HEK293 (cell line): ENCODE results near the gene LSP1.

ENCODE experiments used
- CTCF ChIA-PET: fragments of 350-600 bp; formaldehyde crosslinking; extraction: SDS; loops from one replicate; lab custom pipeline; 2021; ENCODE audit warnings: antibody characterized with exemption; lab: Yijun Ruan, JAX
- POLR2A ChIA-PET: fragments of 300-600 bp; formaldehyde crosslinking; extraction: SDS; loops from one replicate; lab custom pipeline; 2020; ENCODE audit warnings: antibody characterized with exemption, inconsistent platforms; lab: Yijun Ruan, JAX
- H3K27ac ChIP-seq: fragments of 200-500 bp; sonication (Bioruptor generic); 2 replicates; pipeline ENCODE4 v1.5.1; 2014; ENCODE audit warnings: low read depth, low read length, control low read depth, inconsistent platforms; ENCODE audit errors: extremely low read depth
- H3K36me3 ChIP-seq, 2 experiments: fragments of 200-500 bp in 1 of 2; sonication (Bioruptor generic) in 1 of 2; 1 replicate in 1 of 2; 2 replicates in 1 of 2; pipeline ENCODE4 v1.5.1; 2014 to 2017; ENCODE audit warnings: inconsistent platforms in 2 of 2, low read length in 2 of 2; ENCODE audit not compliant: control insufficient read depth in 2 of 2, insufficient read depth in 1 of 2
- H3K4me1 ChIP-seq: fragments of 200-500 bp; sonication (Bioruptor generic); 2 replicates; pipeline ENCODE4 v1.5.1; 2014; ENCODE audit warnings: mild to moderate bottlenecking, low read length, inconsistent platforms; ENCODE audit not compliant: control insufficient read depth, insufficient read depth
- H3K4me3 ChIP-seq: 2 replicates; pipeline ENCODE4 v1.5.1; 2011; ENCODE audit warnings: low read depth, mild to moderate bottlenecking, control low read depth, low read length, moderate library complexity
- H3K9me3 ChIP-seq: fragments of 200-500 bp; sonication (Bioruptor generic); 2 replicates; pipeline ENCODE4 v1.5.1; 2014; ENCODE audit warnings: low read depth, low read length, inconsistent platforms; ENCODE audit not compliant: control insufficient read depth, insufficient read depth
- INSM2 ChIP-seq: fragments of 450-650 bp; formaldehyde crosslinking; IDR thresholded peaks from 2 replicates; pipeline ENCODE4 v1.5.1; 2016; ENCODE audit warnings: missing biosample characterization, missing genetic modification characterization
- KLF16 ChIP-seq: fragments of 450-650 bp; formaldehyde crosslinking; IDR thresholded peaks from 2 replicates; pipeline ENCODE4 v1.5.1; 2017; ENCODE audit warnings: missing biosample characterization, missing genetic modification characterization
- RBAK ChIP-seq: fragments of 450-650 bp; formaldehyde crosslinking; IDR thresholded peaks from 2 replicates; pipeline ENCODE4 v1.5.1; 2016; ENCODE audit warnings: missing biosample characterization, missing genetic modification characterization
- ZBTB1 ChIP-seq: fragments of 450-650 bp; formaldehyde crosslinking; IDR thresholded peaks from 2 replicates; pipeline ENCODE4 v1.5.1; 2016; ENCODE audit warnings: missing biosample characterization, missing genetic modification characterization
- ZBTB10 ChIP-seq: fragments of 450-650 bp; formaldehyde crosslinking; IDR thresholded peaks from 2 replicates; pipeline ENCODE4 v1.5.1; 2016; ENCODE audit warnings: missing biosample characterization, missing genetic modification characterization
- ZBTB44 ChIP-seq: fragments of 450-650 bp; IDR thresholded peaks from 2 replicates; pipeline ENCODE4 v1.5.1; 2018; ENCODE audit warnings: missing biosample characterization, mild to moderate bottlenecking, missing genetic modification characterization
- ZFHX2 ChIP-seq: fragments of 450-650 bp; formaldehyde crosslinking; conservative IDR thresholded peaks from 2 replicates; pipeline ENCODE4 v1.5.1; 2016; ENCODE audit warnings: missing biosample characterization, missing genetic modification characterization
- ZNF133 ChIP-seq: fragments of 450-650 bp; formaldehyde crosslinking; IDR thresholded peaks from 2 replicates; pipeline ENCODE4 v1.5.1; 2016; ENCODE audit warnings: missing biosample characterization, missing genetic modification characterization
- ZNF174 ChIP-seq: fragments of 450-650 bp; formaldehyde crosslinking; IDR thresholded peaks from 2 replicates; pipeline ENCODE4 v1.5.0; 2017; ENCODE audit warnings: missing biosample characterization, mild to moderate bottlenecking, missing genetic modification characterization
- ZNF239 ChIP-seq: fragments of 450-650 bp; formaldehyde crosslinking; IDR thresholded peaks from 2 replicates; pipeline ENCODE4 v1.5.1; 2016; ENCODE audit warnings: missing biosample characterization, missing genetic modification characterization
- ZNF280C ChIP-seq: fragments of 450-650 bp; formaldehyde crosslinking; IDR thresholded peaks from 2 replicates; pipeline ENCODE4 v1.5.1; 2016; ENCODE audit warnings: missing biosample characterization, missing genetic modification characterization
- ZNF341 ChIP-seq: fragments of 450-650 bp; formaldehyde crosslinking; IDR thresholded peaks from 2 replicates; pipeline ENCODE4; 2016; ENCODE audit warnings: low read depth, missing biosample characterization, missing genetic modification characterization
- ZNF404 ChIP-seq: fragments of 450-650 bp; formaldehyde crosslinking; IDR thresholded peaks from 2 replicates; pipeline ENCODE4 v1.5.1; 2017; ENCODE audit warnings: missing biosample characterization, missing genetic modification characterization
- ZNF555 ChIP-seq: fragments of 450-650 bp; formaldehyde crosslinking; conservative IDR thresholded peaks from 2 replicates; pipeline ENCODE4 v1.5.1; 2017; ENCODE audit warnings: missing biosample characterization, mild to moderate bottlenecking, missing genetic modification characterization, inconsistent platforms
- ZNF621 ChIP-seq: fragments of 450-650 bp; formaldehyde crosslinking; IDR thresholded peaks from 2 replicates; pipeline ENCODE4 v1.5.1; 2017; ENCODE audit warnings: missing biosample characterization, missing genetic modification characterization
- ZNF768 ChIP-seq: fragments of 450-650 bp; formaldehyde crosslinking; IDR thresholded peaks from 2 replicates; pipeline ENCODE4 v1.5.1; 2018; ENCODE audit warnings: missing biosample characterization, mild to moderate bottlenecking, missing genetic modification characterization
- ZNF777 ChIP-seq: fragments of 450-650 bp; formaldehyde crosslinking; IDR thresholded peaks from 2 replicates; pipeline ENCODE4 v1.5.1; 2017; ENCODE audit warnings: missing biosample characterization, missing genetic modification characterization, borderline replicate concordance

The LSP1 gene

GRCh38 chr11:1908618-1909017 is 55.7 kb downstream of the LSP1 start (continued):
- TF ChIP-seq ZNF404 (tag by site-specific recombination) (no peak), KLF16 (tag by site-specific recombination) (no peak)

- no peak for TF ChIP-seq ZNF239 (tag by site-specific recombination)
- TF ChIP-seq ZBTB1 (tag by site-specific recombination) = no peak
- TF ChIP-seq ZFHX2 (tag by site-specific recombination) = no peak
- no peak for TF ChIP-seq ZNF280C (tag by site-specific recombination)
- TF ChIP-seq ZNF555 (tag by site-specific recombination) = no peak
- no peak for TF ChIP-seq ZNF133
- TF ChIP-seq ZNF777 (tag by site-specific recombination) = no peak
- CTCF ChIA-PET = no interaction called here
These were observed 56.6 kb downstream of the LSP1 start for GRCh38 chr11:1909524-1909923.

GRCh38 chr11:1912289-1912878 is 59.5 kb downstream of the LSP1 start:
- ChIA-PET POLR2A (no interaction called here), CTCF (interaction anchor here (0.7 kb wide), 1 partner anchor 197 kb away, joined by 3 read pairs; no protein-coding TSS in a partner anchor)
- TF ChIP-seq ZBTB44 (tag by site-specific recombination) = no peak
- TF ChIP-seq ZNF239 (tag by site-specific recombination) = no peak
- TF ChIP-seq ZNF280C (tag by site-specific recombination) = no peak
- no peak for TF ChIP-seq INSM2 (tag by site-specific recombination)
- no peak for TF ChIP-seq ZNF768 (tag by site-specific recombination)
- no peak for TF ChIP-seq ZNF621 (tag by site-specific recombination)
- no peak for TF ChIP-seq ZNF174
- no peak for TF ChIP-seq ZBTB10 (tag by site-specific recombination)
- TF ChIP-seq KLF16 (tag by site-specific recombination) = no peak
- TF ChIP-seq ZNF341 (tag by site-specific recombination) = no peak
- TF ChIP-seq RBAK (tag by site-specific recombination) = no peak
- H3K4me1 ChIP-seq = no peaks in the 10 kb centered on the region
- H3K9me3 ChIP-seq = no peaks in the 10 kb centered on the region
- H3K27ac ChIP-seq = no peak overlapping the region
- no peaks in the 10 kb centered on the region for H3K36me3 ChIP-seq
- H3K4me3 ChIP-seq = no peak overlapping the region

More at GRCh38 chr11:1909524-1909923, 56.6 kb downstream of the LSP1 start:
- no peaks in the 10 kb centered on the region for H3K36me3 ChIP-seq
- POLR2A ChIA-PET = no interaction called here
- H3K4me1 ChIP-seq = no peaks in the 10 kb centered on the region
- H3K9me3 ChIP-seq = no peaks in the 10 kb centered on the region
- no peak overlapping the region for H3K4me3 ChIP-seq
- no peak overlapping the region for H3K27ac ChIP-seq
